ENCODE data around the gene DDX23. TPM values are rescaled to one million over a fixed set of nuclear protein-coding genes. Genes with fewer than 3 reads are reported as not detected.
"Not testable (repeated sequence)": the region's sequence is repeated elsewhere in the genome, so short reads cannot be mapped to it uniquely, and the experiment has no call there.

Gene DDX23
- total RNA-seq, 2 experiments from 2014 or later: 69.4 to 76.5 TPM

- Mint-ChIP-seq H3K9me3 (no peaks in the 10 kb centered on the region), H3K27ac (no peak overlapping the region), H3K4me3 (no peak overlapping the region), H3K27me3 (no peaks in the 10 kb centered on the region), H3K4me1 (ENCODE audit: low read depth) (peaks cover 37% of the 10 kb centered on the region), H3K36me3 (ENCODE audit: low read depth) (peaks cover 31% of the 10 kb centered on the region)
- TF ChIP-seq CTCF (IDR thresholded peaks at IDR 0.05): no peak
- no peak for ATAC-seq (ENCODE audit: poor library complexity)
- POLR2A ChIA-PET: interaction anchor here (3.9 kb wide), 1 partner anchor 11 kb away, joined by 60 read pairs; the partner anchor contains the start of gene RND1
- Histone ChIP-seq H3K27ac (ENCODE audit: low read depth in 1 of 2, low read length in 2 of 2) (no peak overlapping the region), H3K9me3 (ENCODE audit: control insufficient read depth in 1 of 2, insufficient read depth in 1 of 2, low read length in 2 of 2) (no peaks in the 10 kb centered on the region), H3K4me3 (ENCODE audit: low read length) (no peak overlapping the region), H3K27me3 (ENCODE audit: control insufficient read depth in 1 of 2, insufficient read depth in 2 of 2, low read length in 2 of 2) (no peaks in the 10 kb centered on the region), H3K4me1 (ENCODE audit: insufficient read depth, low read length) (peaks cover 32% of the 10 kb centered on the region), H3K36me3 (ENCODE audit: insufficient read depth, low read length) (peaks cover 8% of the 10 kb centered on the region)
- no peak for DNase-seq
- CTCF ChIA-PET: interaction anchor here (1.0 to 3.7 kb wide), 5 partner anchors 11 to 165 kb away, joined by 4 to 32 read pairs (median 18); partner anchors contain the start of genes FKBP11, RND1 and WNT1
- intact Hi-C loops (cut with DNase I, micrococcal nuclease): no loop called here
Observed at GRCh38 chr12:48854488-48854887, 2.5 kb upstream of the DDX23 start.

- H3K27ac Mint-ChIP-seq: peak overlapping the region; percentile 93
- DNase-seq (peak; percentile 71 to 95 (median 86)), ATAC-seq (ENCODE audit: poor library complexity) (peak; percentile 41)
- no peaks in the 10 kb centered on the region for H3K27me3 ChIP-seq (ENCODE audit: control insufficient read depth in 1 of 2, insufficient read depth in 2 of 2, low read length in 2 of 2)
- H3K9me3 Mint-ChIP-seq: no peaks in the 10 kb centered on the region
- intact Hi-C loops (cut with DNase I, micrococcal nuclease): loop anchor here (1.0 to 2.0 kb wide), 5 partner anchors 37 to 166 kb away; partner anchors contain the start of gene PRKAG1 (in 1 of the 2)
- H3K36me3 ChIP-seq (ENCODE audit: insufficient read depth, low read length): peaks cover 12% of the 10 kb centered on the region
- peak; percentile 96 for TF ChIP-seq CTCF (IDR thresholded peaks at IDR 0.05)
- H3K4me3 Mint-ChIP-seq: peak overlapping the region; percentile 98
- H3K27me3 Mint-ChIP-seq: no peaks in the 10 kb centered on the region
- peaks cover 36% of the 10 kb centered on the region for H3K36me3 Mint-ChIP-seq (ENCODE audit: low read depth)
- ChIA-PET CTCF (interaction anchor here (0.6 to 3.7 kb wide), 33 partner anchors 9 to 277 kb away, joined by 3 to 64 read pairs (median 4); partner anchors contain the start of genes ARF3, FKBP11, RHEBL1 and RND1), POLR2A (interaction anchor here (0.7 to 3.9 kb wide), 27 partner anchors 12 to 1075 kb away, joined by 3 to 60 read pairs (median 4); partner anchors contain the start of genes ARF3, FKBP11, KANSL2 and LMBR1L)
- peaks cover 43% of the 10 kb centered on the region for H3K4me1 Mint-ChIP-seq (ENCODE audit: low read depth)
- peaks cover 43% of the 10 kb centered on the region for H3K4me1 ChIP-seq (ENCODE audit: insufficient read depth, low read length)
- no peaks in the 10 kb centered on the region for H3K9me3 ChIP-seq (ENCODE audit: control insufficient read depth in 1 of 2, insufficient read depth in 1 of 2, low read length in 2 of 2)
- H3K27ac ChIP-seq (ENCODE audit: low read depth in 1 of 2, low read length in 2 of 2): peak overlapping the region; percentile 83 to 94
- peak overlapping the region; percentile 81 for H3K4me3 ChIP-seq (ENCODE audit: low read length)
Observed at GRCh38 chr12:48852734-48853688, 1.0 kb upstream of the DDX23 start.

GRCh38 chr12:48842021-48842420 lies 9.9 kb downstream of the DDX23 start:
- H3K4me3 Mint-ChIP-seq; H3K4me3 ChIP-seq (ENCODE audit: low read length); DNase-seq; H3K27ac Mint-ChIP-seq; intact Hi-C loops (cut with DNase I, micrococcal nuclease); CTCF ChIA-PET; POLR2A ChIA-PET; H3K4me1 ChIP-seq (ENCODE audit: insufficient read depth, low read length); H3K4me1 Mint-ChIP-seq (ENCODE audit: low read depth); ATAC-seq (ENCODE audit: poor library complexity); H3K9me3 ChIP-seq (ENCODE audit: control insufficient read depth in 1 of 2, insufficient read depth in 1 of 2, low read length in 2 of 2); H3K27ac ChIP-seq (ENCODE audit: low read depth in 1 of 2, low read length in 2 of 2); H3K9me3 Mint-ChIP-seq; H3K27me3 ChIP-seq (ENCODE audit: control insufficient read depth in 1 of 2, insufficient read depth in 2 of 2, low read length in 2 of 2); H3K27me3 Mint-ChIP-seq: not testable (repeated sequence)
- peaks cover 77% of the 10 kb centered on the region for H3K36me3 ChIP-seq (ENCODE audit: insufficient read depth, low read length)
- peaks cover 74% of the 10 kb centered on the region for H3K36me3 Mint-ChIP-seq (ENCODE audit: low read depth)
